Skeletal muscle cell (primary cell): Measurements from ENCODE around the gene YPEL2.

Experiments
- DNase-seq: peaks from one replicate; pipeline ENCODE4 v3.0.0-alpha.2; 2010; ENCODE audit warnings: low read depth
- H3K4me3 ChIP-seq: 2 replicates; pipeline ENCODE4 v1.5.1; 2011; ENCODE audit warnings: low read depth, mild to moderate bottlenecking, control low read depth, low read length, moderate library complexity

Gene YPEL2

GRCh38 chr17:59355030-59355701 lies 23.7 kb downstream of the YPEL2 start:
- no peak for DNase-seq
- H3K4me3 ChIP-seq, result no peak overlapping the region

GRCh38 chr17:59355702-59356325 lies 24.4 kb downstream of the YPEL2 start:
- no peak for DNase-seq
- no peak overlapping the region for H3K4me3 ChIP-seq

- no peak overlapping the region for H3K4me3 ChIP-seq
- no peak for DNase-seq
These were observed 25.2 kb downstream of the YPEL2 start for GRCh38 chr17:59356543-59357218.

GRCh38 chr17:59357219-59357697 lies 25.8 kb downstream of the YPEL2 start:
- no peak for DNase-seq
- no peak overlapping the region for H3K4me3 ChIP-seq

- peak; percentile 45 for DNase-seq
- H3K4me3 ChIP-seq, result no peak overlapping the region
These were observed 26.5 kb downstream of the YPEL2 start for GRCh38 chr17:59357929-59358328.

GRCh38 chr17:59361386-59361785 lies 29.9 kb downstream of the YPEL2 start:
- peak; percentile 85 for DNase-seq
- H3K4me3 ChIP-seq, result no peak overlapping the region

- peak; percentile 83 for DNase-seq
These were observed 30.7 kb downstream of the YPEL2 start for GRCh38 chr17:59361916-59362810.

GRCh38 chr17:59362811-59363205 lies 31.4 kb downstream of the YPEL2 start:
- no peak for DNase-seq
- H3K4me3 ChIP-seq, result no peak overlapping the region

More at GRCh38 chr17:59361916-59362810, 30.7 kb downstream of the YPEL2 start:
- H3K4me3 ChIP-seq, result no peak overlapping the region

- no peak for DNase-seq
- H3K4me3 ChIP-seq, result no peak overlapping the region
These were observed 34.0 kb downstream of the YPEL2 start for GRCh38 chr17:59365383-59365981.

GRCh38 chr17:59366040-59366757 lies 34.7 kb downstream of the YPEL2 start:
- DNase-seq, result no peak

GRCh38 chr17:59366773-59367656 lies 35.6 kb downstream of the YPEL2 start:
- no peak for DNase-seq
- no peak overlapping the region for H3K4me3 ChIP-seq

More at GRCh38 chr17:59366040-59366757, 34.7 kb downstream of the YPEL2 start:
- H3K4me3 ChIP-seq, result no peak overlapping the region

- DNase-seq, result no peak
- no peak overlapping the region for H3K4me3 ChIP-seq
These were observed 36.2 kb downstream of the YPEL2 start for GRCh38 chr17:59367657-59368045.

- no peak overlapping the region for H3K4me3 ChIP-seq
- DNase-seq, result no peak
These were observed 36.9 kb downstream of the YPEL2 start for GRCh38 chr17:59368218-59368857.

- no peak for DNase-seq
- no peak overlapping the region for H3K4me3 ChIP-seq
These were observed 37.8 kb downstream of the YPEL2 start for GRCh38 chr17:59369031-59369975.

- no peak overlapping the region for H3K4me3 ChIP-seq
- DNase-seq, result no peak
These were observed 39.3 kb downstream of the YPEL2 start for GRCh38 chr17:59370593-59371299.
